Fibroblast of lung (primary cell): Measurements from ENCODE around the gene OR51T1.

ENCODE experiments used
- CTCF ChIP-seq, 2 donors: IDR thresholded peaks in 1 of 2; conservative IDR thresholded peaks in 1 of 2; 1 replicate in 1 of 2; 2 replicates in 1 of 2; pipeline ENCODE4 v1.5.1; 2011 to 2012; ENCODE audit warnings: low read length in 2 of 2, control low read depth in 1 of 2, inconsistent platforms in 1 of 2, low read depth in 1 of 2, mild to moderate bottlenecking in 1 of 2
- EZH2 ChIP-seq: IDR thresholded peaks from 2 replicates; pipeline ENCODE4 v1.5.1; 2012; ENCODE audit warnings: low read length, control low read depth, mild to moderate bottlenecking; ENCODE audit errors: missing control alignments

- TF ChIP-seq CTCF (conservative IDR thresholded peaks at IDR 0.05 in 1 of 2, IDR thresholded peaks at IDR 0.05 in 1 of 2; ENCODE audit: low read depth in 1 of 2, low read length in 2 of 2) (no peak), EZH2 (no peak)
Observed at GRCh38 chr11:4887591-4887990, 5.9 kb downstream of the OR51T1 start.
